Pancreas (tissue), 10 donors: ENCODE measurements around the gene FRS2. TPM values are rescaled to one million over a fixed set of nuclear protein-coding genes. Genes with fewer than 3 reads are reported as not detected.

Experiments
- ATAC-seq, 4 donors: fragments of 200-7000 bp; cut with Tn5 transposase; one replicate each; pipeline versions ENCODE4 v1.8.0 to v1.9.1; 2020; ENCODE audit warnings: mild to moderate bottlenecking in 4 of 4, moderate library complexity in 4 of 4
- DNase-seq, 6 donors: peaks; one replicate each; pipeline ENCODE4 v3.0.0-alpha.2; 2020
- FAIRE-seq: peaks from 2 replicates; lab custom pipeline; 2012; peaks lifted over from hg19 to GRCh38; lab: Jason Lieb, UNC
- H3K27ac ChIP-seq, 4 donors: fragments of 200-600 bp; sonication (generic); 1 replicate in 3 of 4; 2 replicates in 1 of 4; pipeline versions ENCODE4 v1.5.0 to v1.8.0; 2020
- H3K27me3 ChIP-seq, 4 donors: fragments of 200-600 bp; one replicate each; pipeline ENCODE4 v1.8.0; 2021
- H3K36me3 ChIP-seq, 3 donors: fragments of 200-600 bp; sonication (generic) in 1 of 3; one replicate each; pipeline versions ENCODE4 v1.5.0 to v1.8.0; 2020 to 2021
- H3K4me1 ChIP-seq, 3 donors: fragments of 200-600 bp; one replicate each; pipeline ENCODE4 v1.8.0; 2021
- H3K4me3 ChIP-seq, 4 donors: fragments of 200-600 bp; sonication (generic) in 2 of 4; one replicate each; pipeline versions ENCODE4 v1.5.0 to v1.8.0; 2020 to 2021
- H3K9me3 ChIP-seq, 4 donors: fragments of 200-600 bp; one replicate each; pipeline ENCODE4 v1.8.0; 2021
- WGBS, 2 donors: extraction: QIAGEN DNeasy Blood & Tissue Kit; methylation state at CpG; one replicate each; pipeline ENCODE4 v1.1.7; 2013; 5-methylcytosine and 5-hydroxymethylcytosine counted together
- intact Hi-C, 3 donors: fragments of 100-400 bp; cut with DNase I; formaldehyde crosslinking; loops; one replicate each; pipeline versions ENCODE4 v1.11.1 to v1.14.2; 2022
- polyA plus RNA-seq, 2 donors: library from polyadenylated mRNA; stranded (reverse); fragments of 200-250 nt; gene quantifications; one replicate each; pipeline ENCODE4 v1.2.3, GENCODE V29; 2013
- total RNA-seq, 6 donors: library from RNA; stranded (reverse); fragmentation: NEBNext Ultra II Directional in 4 of 6; extraction: Animal tissue kit (Norgen Biotek cat#: 25700) in 4 of 6; gene quantifications; one replicate each; pipeline versions ENCODE4 v1.2.1 to v1.2.4, GENCODE V29; 2021 to 2023
- TF ChIP-seq, protein P1 (sequence below), 4 donors: fragments of 200-600 bp; sonication (generic) in 3 of 4; IDR thresholded peaks; one replicate each; pipeline versions ENCODE4 v1.5.0 to v1.8.0; 2021; ENCODE audit warnings: antibody characterized with exemption in 4 of 4
- donor health status: healthy with polysubstance abuse.
- donor health status: DM: no; HTN: no; CAD: no; lungs with moderate emphysema.
- donor health status: DM: no; HTN: no; CAD: no.
- donor health status: control.
- donor health status: control.
- donor health status: Bipolar disorder and iron deficiency.
- donor health status: DM: yes; HTN: yes; CAD: no.
- donor health status: DM: no; HTN: no; CAD: no.
- donor health status: DM: no; HTN: no; CAD: no.
- donor health status: DM: yes; HTN: yes; CAD: no.

Gene FRS2
- total and polyA plus RNA-seq, 8 donors, result 2.5 to 23.2 (median 12.1) TPM

DNA sequence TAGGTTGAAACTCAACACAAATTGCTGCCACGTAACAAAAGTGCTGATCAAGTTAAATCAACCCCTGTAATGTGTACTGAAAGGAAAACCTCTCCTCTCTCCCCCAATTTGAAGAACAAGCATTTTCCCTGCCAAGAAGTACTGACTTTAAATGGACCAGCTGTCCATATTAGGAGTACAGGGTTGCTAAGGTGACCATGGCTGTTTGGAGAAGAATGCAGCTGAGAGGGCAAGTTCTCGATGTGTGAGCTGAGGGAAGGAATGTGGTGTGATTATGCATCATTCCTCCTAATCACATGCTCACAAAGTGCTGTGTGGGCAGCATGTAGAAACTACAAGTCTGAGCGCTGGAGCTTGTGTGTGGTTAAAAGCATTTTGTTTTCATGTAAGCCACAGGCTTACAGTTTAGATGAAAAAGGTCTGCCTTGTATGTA, 64.2 kb downstream of the FRS2 start:
- peak; percentile 72 for FAIRE-seq
- WGBS, 2 donors, result 54 to 55% methylated on average over 3 of the region's 3 CpGs

DNA sequence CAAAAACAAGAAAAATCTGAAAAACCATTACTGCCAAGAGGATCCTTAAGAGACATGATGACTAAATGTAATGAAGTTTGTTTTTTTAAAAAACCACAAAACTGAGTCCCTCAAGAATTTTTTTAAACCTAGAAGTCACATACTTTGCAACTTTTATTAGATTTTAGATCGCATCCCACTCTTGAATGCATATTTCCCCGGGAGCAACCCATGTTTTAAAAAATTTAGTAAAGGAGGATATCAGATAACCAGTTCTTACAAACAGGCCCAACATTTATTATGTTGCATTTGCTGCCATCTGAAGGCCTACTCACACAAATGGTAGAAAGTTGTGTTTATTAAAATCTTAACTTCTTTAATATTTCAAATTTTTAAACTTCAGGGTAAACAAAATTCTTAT, 70.8 kb downstream of the FRS2 start:
- TF ChIP-seq, protein P1, sequence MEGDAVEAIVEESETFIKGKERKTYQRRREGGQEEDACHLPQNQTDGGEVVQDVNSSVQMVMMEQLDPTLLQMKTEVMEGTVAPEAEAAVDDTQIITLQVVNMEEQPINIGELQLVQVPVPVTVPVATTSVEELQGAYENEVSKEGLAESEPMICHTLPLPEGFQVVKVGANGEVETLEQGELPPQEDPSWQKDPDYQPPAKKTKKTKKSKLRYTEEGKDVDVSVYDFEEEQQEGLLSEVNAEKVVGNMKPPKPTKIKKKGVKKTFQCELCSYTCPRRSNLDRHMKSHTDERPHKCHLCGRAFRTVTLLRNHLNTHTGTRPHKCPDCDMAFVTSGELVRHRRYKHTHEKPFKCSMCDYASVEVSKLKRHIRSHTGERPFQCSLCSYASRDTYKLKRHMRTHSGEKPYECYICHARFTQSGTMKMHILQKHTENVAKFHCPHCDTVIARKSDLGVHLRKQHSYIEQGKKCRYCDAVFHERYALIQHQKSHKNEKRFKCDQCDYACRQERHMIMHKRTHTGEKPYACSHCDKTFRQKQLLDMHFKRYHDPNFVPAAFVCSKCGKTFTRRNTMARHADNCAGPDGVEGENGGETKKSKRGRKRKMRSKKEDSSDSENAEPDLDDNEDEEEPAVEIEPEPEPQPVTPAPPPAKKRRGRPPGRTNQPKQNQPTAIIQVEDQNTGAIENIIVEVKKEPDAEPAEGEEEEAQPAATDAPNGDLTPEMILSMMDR (IDR thresholded peaks at IDR 0.05), result no peak
- Histone ChIP-seq H3K36me3 (no peaks in the 10 kb centered on the region), H3K27ac (no peak overlapping the region), H3K4me3 (no peak overlapping the region), H3K27me3 (no peaks in the 10 kb centered on the region), H3K4me1 (no peaks in the 10 kb centered on the region), H3K9me3 (no peaks in the 10 kb centered on the region)
- no peak for ATAC-seq
- intact Hi-C loops, result no loop called here
- no peak for FAIRE-seq
- no peak for DNase-seq
- WGBS, 2 donors, result 87 to 90% methylated on average over 2 of the region's 2 CpGs

More for the DNA sequence above, 64.2 kb downstream of the FRS2 start:
- Histone ChIP-seq H3K36me3 (no peaks in the 10 kb centered on the region), H3K9me3 (no peaks in the 10 kb centered on the region), H3K4me1 (no peaks in the 10 kb centered on the region), H3K27me3 (no peaks in the 10 kb centered on the region), H3K27ac (peak overlapping the region in 1 of 4 donors; percentile 36), H3K4me3 (no peak overlapping the region)
- TF ChIP-seq, protein P1 (IDR thresholded peaks at IDR 0.05), result no peak
- DNase-seq (peak in 3 of 6 donors; percentile 16 to 54 (median 17)), ATAC-seq (peak in 3 of 4 donors; percentile 93 to 98 (median 96))
- intact Hi-C loops, result no loop called here

DNA sequence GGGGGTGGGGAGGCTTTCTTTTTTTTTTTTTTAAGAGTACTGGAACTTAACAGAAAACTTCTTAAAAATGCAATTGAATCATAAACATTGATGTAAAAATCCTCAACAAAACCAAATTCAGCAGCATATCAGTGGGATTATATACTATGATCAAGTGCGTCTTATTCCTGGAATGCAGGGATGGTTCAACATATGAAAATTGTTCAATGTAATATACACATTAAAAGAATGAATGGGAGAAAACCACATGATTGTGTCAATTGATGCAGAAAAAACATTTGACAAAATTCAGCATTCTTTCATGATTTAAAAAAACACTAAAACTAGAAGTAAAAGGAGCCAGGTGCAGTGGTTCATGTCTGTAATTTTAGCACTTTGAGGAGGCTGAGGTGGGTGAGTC, 73.9 kb downstream of the FRS2 start:
- TF ChIP-seq, protein P1 (IDR thresholded peaks at IDR 0.05), result no peak
- FAIRE-seq, result no peak
- Histone ChIP-seq H3K27ac (no peak overlapping the region), H3K27me3 (no peaks in the 10 kb centered on the region), H3K9me3 (no peaks in the 10 kb centered on the region), H3K4me3 (no peak overlapping the region), H3K36me3 (no peaks in the 10 kb centered on the region), H3K4me1 (no peaks in the 10 kb centered on the region)
- WGBS, 2 donors, result 97 to 100% methylated on average over 1 of the region's 1 CpG
- intact Hi-C loops, result no loop called here
- no peak for DNase-seq
- ATAC-seq, result no peak

DNA sequence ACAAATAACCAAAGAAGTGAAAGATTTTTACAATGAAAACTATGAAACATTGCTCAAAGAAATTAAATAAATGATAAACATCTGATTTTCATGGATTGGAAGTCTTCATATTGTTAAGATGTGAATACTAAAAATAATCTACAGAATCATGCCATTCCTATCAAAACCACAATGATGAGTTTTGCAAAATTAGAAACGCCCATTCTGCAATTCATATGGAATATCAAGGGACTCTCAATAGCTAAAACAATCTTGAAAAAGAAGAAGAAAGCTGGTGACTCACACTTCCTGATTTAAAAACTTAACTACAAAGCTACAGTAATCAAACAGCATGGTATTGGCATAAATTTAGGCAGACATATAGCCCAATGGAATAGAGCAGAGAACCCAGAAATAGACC, 74.9 kb downstream of the FRS2 start:
- FAIRE-seq (no peak), ATAC-seq (no peak), DNase-seq (no peak)
- Histone ChIP-seq H3K9me3 (no peaks in the 10 kb centered on the region), H3K4me1 (no peaks in the 10 kb centered on the region), H3K4me3 (no peak overlapping the region), H3K27me3 (no peaks in the 10 kb centered on the region), H3K27ac (no peak overlapping the region), H3K36me3 (no peaks in the 10 kb centered on the region)
- WGBS, 2 donors, result 95 to 97% methylated on average over 1 of the region's 1 CpG
- intact Hi-C loops, result no loop called here
- TF ChIP-seq, protein P1 (IDR thresholded peaks at IDR 0.05), result no peak

DNA sequence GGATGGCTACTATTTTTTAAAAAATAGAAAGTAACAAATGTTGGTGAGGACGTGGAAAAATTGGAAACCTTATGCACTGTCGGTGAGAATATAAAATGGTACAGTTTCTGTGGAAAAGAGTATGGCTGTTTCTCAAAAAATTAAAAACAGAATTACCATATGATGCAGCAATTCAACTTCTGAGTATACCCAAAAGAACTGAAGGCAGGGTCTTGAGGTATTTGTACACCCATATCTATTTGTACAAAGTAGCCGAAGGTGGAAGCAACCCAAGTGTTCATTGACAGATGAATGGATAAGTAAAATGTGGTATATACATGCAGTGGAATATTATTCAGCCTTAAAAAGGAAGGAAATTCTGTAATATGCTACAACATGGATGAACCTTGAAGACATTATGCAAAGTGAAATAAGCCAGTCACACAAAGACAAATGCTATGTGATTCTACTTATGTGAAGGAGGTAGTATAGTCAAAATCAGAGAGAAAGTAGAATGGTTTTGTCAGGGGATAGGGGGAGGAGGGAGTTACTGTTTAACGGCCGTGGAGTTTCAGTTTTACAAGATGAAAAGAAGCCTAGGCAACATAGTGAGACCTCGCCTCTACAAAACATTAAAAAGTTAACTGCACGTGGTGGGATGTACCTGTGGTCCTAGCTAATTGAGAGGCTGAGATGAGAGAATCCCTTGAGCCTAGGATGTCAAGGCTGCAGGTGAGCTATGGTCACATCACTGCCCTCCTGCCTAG, 76.7 kb downstream of the FRS2 start:
- no peak for DNase-seq
- Histone ChIP-seq H3K4me3 (no peak overlapping the region), H3K36me3 (no peaks in the 10 kb centered on the region), H3K27me3 (no peaks in the 10 kb centered on the region), H3K4me1 (no peaks in the 10 kb centered on the region), H3K27ac (no peak overlapping the region), H3K9me3 (no peaks in the 10 kb centered on the region)
- intact Hi-C loops, result no loop called here
- WGBS, 2 donors, result 95 to 97% methylated on average over 7 of the region's 7 CpGs
- no peak for ATAC-seq
- TF ChIP-seq, protein P1 (IDR thresholded peaks at IDR 0.05), result no peak
- FAIRE-seq, result no peak
